GM12873 (cell line): ENCODE measurements around the gene DCP2.

Source experiments
- CTCF ChIP-seq: IDR thresholded peaks from 2 replicates; pipeline ENCODE4 v1.5.1; 2012; ENCODE audit warnings: low read depth, mild to moderate bottlenecking, moderate library complexity, low read length, control low read depth; ENCODE audit not compliant: insufficient read depth; ENCODE audit errors: missing control alignments

The DCP2 gene

DNA sequence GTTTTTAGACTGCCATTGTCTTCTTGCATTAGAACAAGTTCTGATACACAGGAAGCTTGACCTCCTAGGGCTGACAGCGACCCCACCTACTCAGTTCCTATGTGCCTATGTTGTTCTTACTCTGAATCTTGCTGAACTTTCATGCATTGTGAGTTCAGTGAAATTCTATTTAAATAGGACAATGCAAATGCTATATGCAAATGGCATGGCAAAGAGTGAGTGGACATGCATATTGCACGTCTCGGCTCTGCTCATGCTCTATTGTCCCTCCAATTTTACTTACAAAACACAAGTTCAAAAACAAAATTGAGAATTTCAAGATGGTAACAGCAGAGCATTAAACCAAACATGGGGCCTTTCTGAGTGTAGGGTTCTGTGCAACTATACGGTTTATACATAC, 5.3 kb upstream of the DCP2 start:
- no peak for TF ChIP-seq CTCF

- TF ChIP-seq CTCF: no peak
These were observed 3.6 kb upstream of the DCP2 start for GRCh38 chr5:112973036-112973435.

DNA sequence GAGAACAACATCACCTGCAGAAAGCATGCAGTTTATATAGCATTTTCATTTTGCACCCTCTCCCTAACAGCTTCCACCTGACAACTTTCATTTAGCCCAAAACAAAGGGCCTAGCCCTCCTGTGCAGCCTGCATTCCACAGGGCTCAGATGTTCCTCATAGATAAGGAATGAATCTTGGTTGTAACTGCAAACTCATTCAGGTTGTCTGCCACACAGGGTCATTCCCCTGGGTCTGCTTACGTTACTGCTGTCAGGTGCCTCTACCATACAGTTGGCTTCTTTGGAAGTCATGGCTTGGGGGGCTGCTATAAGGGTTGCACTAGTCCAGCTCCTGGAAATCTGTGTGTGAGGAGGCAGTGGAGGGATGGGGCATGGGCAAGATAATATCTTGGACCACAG, 2.7 kb upstream of the DCP2 start:
- no peak for TF ChIP-seq CTCF

GRCh38 chr5:112974901-112975300, 1.7 kb upstream of the DCP2 start:
- no peak for TF ChIP-seq CTCF

DNA sequence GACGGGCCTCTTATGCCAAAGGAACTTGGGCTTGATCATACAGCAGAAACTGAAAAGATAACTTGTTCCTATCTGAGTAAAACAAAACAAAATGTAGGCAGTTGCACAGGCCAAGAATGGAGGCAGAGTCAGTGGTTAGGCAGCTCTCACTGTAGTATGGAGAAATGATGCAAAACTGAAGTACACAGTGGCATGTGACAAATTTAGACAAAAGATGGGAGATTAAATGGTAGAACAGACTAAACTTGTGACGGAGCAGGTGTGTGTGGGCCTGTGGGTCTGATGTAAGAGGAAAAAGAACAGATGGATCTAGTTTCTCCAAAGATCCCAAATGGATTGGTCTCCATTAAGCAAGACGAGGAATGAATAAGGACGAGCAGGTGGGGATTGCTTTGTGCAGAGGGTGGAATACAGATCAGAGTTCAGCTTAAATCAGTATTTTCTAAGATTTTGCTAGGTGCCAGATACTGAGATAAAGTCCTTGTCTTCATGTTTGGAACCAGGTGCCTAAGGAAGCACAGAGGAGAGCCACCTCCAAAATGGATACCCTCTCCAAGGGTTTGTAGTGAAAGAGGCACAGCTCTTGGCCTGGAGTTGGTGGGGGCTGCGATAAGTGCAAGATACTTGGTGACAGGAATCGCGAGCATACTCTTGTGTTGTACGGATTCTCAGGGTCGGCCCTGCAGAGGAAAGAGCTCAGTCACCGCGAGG, 722 bp upstream of the DCP2 start:
- no peak for TF ChIP-seq CTCF

GRCh38 chr5:112977440-112977861, 853 bp downstream of the DCP2 start:
- no peak for TF ChIP-seq CTCF

GRCh38 chr5:112978836-112979235, 2.2 kb downstream of the DCP2 start:
- TF ChIP-seq CTCF: no peak
